Loucy (cell line): ENCODE measurements around the gene RXRG.

Experiments used
- EZH2phosphoT487 ChIP-seq: fragments of 200-600 bp; IDR thresholded peaks from 2 replicates; pipeline ENCODE4 v1.6.1; 2018; ENCODE audit warnings: antibody characterized with exemption, mild to moderate bottlenecking, moderate library complexity, borderline replicate concordance
- TF ChIP-seq, protein P1 (sequence below): fragments of 200-600 bp; sonication (generic); conservative IDR thresholded peaks from 2 replicates; pipeline ENCODE4 v1.5.1; 2014; ENCODE audit warnings: mild to moderate bottlenecking, antibody characterized with exemption, low read length

DNA sequence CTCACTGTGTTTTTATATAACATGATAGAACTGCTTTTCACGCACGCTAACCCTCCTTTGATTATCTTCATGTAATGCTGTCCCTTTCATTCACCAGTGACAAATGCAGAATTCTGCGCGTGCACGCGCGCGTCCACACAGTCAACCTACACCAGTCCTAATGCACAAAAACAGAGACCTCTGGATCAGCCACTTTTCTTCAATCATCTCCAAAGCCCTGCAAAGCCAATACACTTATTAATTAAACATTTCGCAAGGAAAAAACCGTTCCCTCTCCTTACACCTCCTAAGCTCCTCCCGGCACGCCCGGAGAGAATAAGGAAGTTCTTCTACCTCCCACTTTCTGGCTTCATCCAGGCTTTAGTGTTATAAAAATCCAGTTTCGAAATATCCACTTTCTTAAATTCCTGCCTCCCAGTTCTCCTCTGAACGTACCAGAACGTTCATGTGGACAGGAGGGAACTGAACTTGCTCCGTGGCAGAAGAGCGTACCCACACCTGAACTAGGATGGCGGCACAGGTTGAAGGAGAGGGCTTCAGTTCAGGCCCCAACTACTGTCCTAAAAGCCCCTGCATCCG is 93.0 kb downstream of the RXRG start:
- TF ChIP-seq, protein P1, sequence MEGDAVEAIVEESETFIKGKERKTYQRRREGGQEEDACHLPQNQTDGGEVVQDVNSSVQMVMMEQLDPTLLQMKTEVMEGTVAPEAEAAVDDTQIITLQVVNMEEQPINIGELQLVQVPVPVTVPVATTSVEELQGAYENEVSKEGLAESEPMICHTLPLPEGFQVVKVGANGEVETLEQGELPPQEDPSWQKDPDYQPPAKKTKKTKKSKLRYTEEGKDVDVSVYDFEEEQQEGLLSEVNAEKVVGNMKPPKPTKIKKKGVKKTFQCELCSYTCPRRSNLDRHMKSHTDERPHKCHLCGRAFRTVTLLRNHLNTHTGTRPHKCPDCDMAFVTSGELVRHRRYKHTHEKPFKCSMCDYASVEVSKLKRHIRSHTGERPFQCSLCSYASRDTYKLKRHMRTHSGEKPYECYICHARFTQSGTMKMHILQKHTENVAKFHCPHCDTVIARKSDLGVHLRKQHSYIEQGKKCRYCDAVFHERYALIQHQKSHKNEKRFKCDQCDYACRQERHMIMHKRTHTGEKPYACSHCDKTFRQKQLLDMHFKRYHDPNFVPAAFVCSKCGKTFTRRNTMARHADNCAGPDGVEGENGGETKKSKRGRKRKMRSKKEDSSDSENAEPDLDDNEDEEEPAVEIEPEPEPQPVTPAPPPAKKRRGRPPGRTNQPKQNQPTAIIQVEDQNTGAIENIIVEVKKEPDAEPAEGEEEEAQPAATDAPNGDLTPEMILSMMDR: no peak
- TF ChIP-seq EZH2phosphoT487: no peak
